Nephron progenitor cell (in vitro differentiated cells): ENCODE results near the gene CLEC4C.
"Not testable (repeated sequence)": the region's sequence is repeated elsewhere in the genome, so short reads cannot be mapped to it uniquely, and the experiment has no call there.

Experiments used
- DNase-seq: peaks from one replicate; pipeline ENCODE4 v3.0.0; 2021
- H3K27ac Mint-ChIP-seq: 2 replicates; pipeline ENCODE4 v1.8.0; 2021; ENCODE audit warnings: mild to moderate bottlenecking, moderate library complexity, mixed read lengths
- H3K27me3 Mint-ChIP-seq: 2 replicates; pipeline ENCODE4 v1.8.0; 2021; ENCODE audit warnings: mild to moderate bottlenecking, low read depth, mixed read lengths; ENCODE audit not compliant: poor library complexity
- H3K36me3 Mint-ChIP-seq: 2 replicates; pipeline ENCODE4 v1.8.0; 2021; ENCODE audit warnings: low read depth, mixed read lengths
- H3K4me1 Mint-ChIP-seq: 2 replicates; pipeline ENCODE4 v1.8.0; 2021; ENCODE audit warnings: mixed read lengths
- H3K4me3 Mint-ChIP-seq: 2 replicates; pipeline ENCODE4 v1.8.0; 2021; ENCODE audit warnings: mild to moderate bottlenecking, moderate library complexity, mixed read lengths
- H3K9me3 Mint-ChIP-seq: 2 replicates; pipeline ENCODE4 v1.8.0; 2021; ENCODE audit warnings: mild to moderate bottlenecking, moderate library complexity, mixed read lengths
- CTCF ChIP-seq: fragments of 200-600 bp; sonication (generic); IDR thresholded peaks from 2 replicates; pipeline ENCODE4 v1.5.0; 2021; ENCODE audit warnings: antibody characterized with exemption

The CLEC4C gene

GRCh38 chr12:7782055-7782454 is 34.9 kb upstream of the CLEC4C start:
- Mint-ChIP-seq H3K27ac (no peak overlapping the region), H3K36me3 (no peaks in the 10 kb centered on the region), H3K4me3 (no peak overlapping the region), H3K27me3 (peaks cover 12% of the 10 kb centered on the region), H3K4me1 (peaks cover 18% of the 10 kb centered on the region), H3K9me3 (no peaks in the 10 kb centered on the region)
- DNase-seq = no peak
- no peak for TF ChIP-seq CTCF

GRCh38 chr12:7781274-7781673 is 34.1 kb upstream of the CLEC4C start:
- Mint-ChIP-seq H3K27ac (no peak overlapping the region), H3K36me3 (no peaks in the 10 kb centered on the region), H3K4me1 (peaks cover 18% of the 10 kb centered on the region), H3K27me3 (peaks cover 6% of the 10 kb centered on the region), H3K9me3 (no peaks in the 10 kb centered on the region), H3K4me3 (no peak overlapping the region)
- TF ChIP-seq CTCF = no peak
- DNase-seq = no peak

GRCh38 chr12:7769999-7770398 is 22.8 kb upstream of the CLEC4C start:
- no peak overlapping the region for H3K4me3 Mint-ChIP-seq
- H3K9me3 Mint-ChIP-seq = no peaks in the 10 kb centered on the region
- H3K4me1 Mint-ChIP-seq = peaks cover 5% of the 10 kb centered on the region
- H3K36me3 Mint-ChIP-seq = no peaks in the 10 kb centered on the region
- no peak overlapping the region for H3K27ac Mint-ChIP-seq
- DNase-seq = no peak
- no peak for TF ChIP-seq CTCF
- peaks cover 7% of the 10 kb centered on the region for H3K27me3 Mint-ChIP-seq

- Mint-ChIP-seq H3K9me3 (peaks cover 3% of the 10 kb centered on the region), H3K36me3 (no peaks in the 10 kb centered on the region), H3K27me3 (no peaks in the 10 kb centered on the region), H3K4me3 (no peak overlapping the region), H3K27ac (no peak overlapping the region), H3K4me1 (no peaks in the 10 kb centered on the region)
- DNase-seq = no peak
- no peak for TF ChIP-seq CTCF
Measured at GRCh38 chr12:7758766-7759140, 11.6 kb upstream of the CLEC4C start.

GRCh38 chr12:7756993-7757392 is 9.8 kb upstream of the CLEC4C start:
- no peak for TF ChIP-seq CTCF
- no peak overlapping the region for H3K27ac Mint-ChIP-seq
- no peaks in the 10 kb centered on the region for H3K27me3 Mint-ChIP-seq
- DNase-seq = no peak
- no peaks in the 10 kb centered on the region for H3K36me3 Mint-ChIP-seq
- H3K9me3 Mint-ChIP-seq = no peaks in the 10 kb centered on the region
- H3K4me3 Mint-ChIP-seq = no peak overlapping the region
- no peaks in the 10 kb centered on the region for H3K4me1 Mint-ChIP-seq

GRCh38 chr12:7755668-7756067 is 8.5 kb upstream of the CLEC4C start:
- H3K9me3 Mint-ChIP-seq = not testable (repeated sequence)

GRCh38 chr12:7751941-7752922 is 5.1 kb upstream of the CLEC4C start:
- H3K9me3 Mint-ChIP-seq, H3K36me3 Mint-ChIP-seq, DNase-seq, H3K4me3 Mint-ChIP-seq, H3K27ac Mint-ChIP-seq, H3K4me1 Mint-ChIP-seq, H3K27me3 Mint-ChIP-seq: not testable (repeated sequence)

More at GRCh38 chr12:7755668-7756067, 8.5 kb upstream of the CLEC4C start:
- H3K27me3 Mint-ChIP-seq, H3K4me1 Mint-ChIP-seq, H3K36me3 Mint-ChIP-seq, DNase-seq, H3K4me3 Mint-ChIP-seq, H3K27ac Mint-ChIP-seq: not testable (repeated sequence)
